Dermis blood vessel endothelial cell (primary cell): ENCODE results near the gene CSH1. TPM values are rescaled to one million over a fixed set of nuclear protein-coding genes. Genes with fewer than 3 reads are reported as not detected.
"Not testable (repeated sequence)": the region's sequence is repeated elsewhere in the genome, so short reads cannot be mapped to it uniquely, and the experiment has no call there.

Experiments used
- DNase-seq: peaks from one replicate; pipeline ENCODE4 v3.0.0; 2010
- total RNA-seq: library from RNA; depleted of rRNA; stranded (reverse); fragments of >200 nt; gene quantifications from 2 replicates; pipeline ENCODE4 v1.2.3, GENCODE V29; 2014

CSH1 gene
- total RNA-seq, 1 donor from 2014 or later = not detected

- not testable (repeated sequence) for DNase-seq
Observed at GRCh38 chr17:63898899-63899798, 2.8 kb upstream of the CSH1 start.

GRCh38 chr17:63894821-63895220 is 1.6 kb downstream of the CSH1 start:
- not testable (repeated sequence) for DNase-seq

- not testable (repeated sequence) for DNase-seq
Observed at GRCh38 chr17:63894021-63894420, 2.4 kb downstream of the CSH1 start.

- not testable (repeated sequence) for DNase-seq
Observed at GRCh38 chr17:63892316-63893037, 3.9 kb downstream of the CSH1 start.

GRCh38 chr17:63889026-63889848 is 7.1 kb downstream of the CSH1 start:
- DNase-seq = peak; percentile 55

GRCh38 chr17:63885119-63885518 is 11.3 kb downstream of the CSH1 start:
- not testable (repeated sequence) for DNase-seq

GRCh38 chr17:63882626-63883126 is 13.7 kb downstream of the CSH1 start:
- DNase-seq = not testable (repeated sequence)

- DNase-seq = peak; percentile 70
Observed at GRCh38 chr17:63881935-63882601, 14.3 kb downstream of the CSH1 start, which contains the start of gene GH2. GH2 (minus strand) TSS chr17:63881944; CDS start chr17:63881801, 143 bp downstream.

GRCh38 chr17:63881337-63881736 is 15.0 kb downstream of the CSH1 start:
- DNase-seq = not testable (repeated sequence)

- no peak for DNase-seq
Observed at GRCh38 chr17:63880706-63881105, 15.7 kb downstream of the CSH1 start.

GRCh38 chr17:63878413-63878812 is 18.0 kb downstream of the CSH1 start:
- not testable (repeated sequence) for DNase-seq

GRCh38 chr17:63874693-63875092 is 21.7 kb downstream of the CSH1 start:
- not testable (repeated sequence) for DNase-seq

GRCh38 chr17:63874061-63874626 is 22.2 kb downstream of the CSH1 start:
- not testable (repeated sequence) for DNase-seq

- DNase-seq = not testable (repeated sequence)
Observed at GRCh38 chr17:63873577-63873976, 22.8 kb downstream of the CSH1 start, which contains the start of gene CSH2. CSH2 (minus strand) TSS chr17:63873677; CDS start chr17:63873614, 63 bp downstream.

- DNase-seq = not testable (repeated sequence)
Observed at GRCh38 chr17:63871646-63872365, 24.6 kb downstream of the CSH1 start.

GRCh38 chr17:63870292-63870665 is 26.1 kb downstream of the CSH1 start:
- not testable (repeated sequence) for DNase-seq

- not testable (repeated sequence) for DNase-seq
Observed at GRCh38 chr17:63869491-63870291, 26.7 kb downstream of the CSH1 start.

- not testable (repeated sequence) for DNase-seq
Observed at GRCh38 chr17:63866625-63867024, 29.7 kb downstream of the CSH1 start.

- DNase-seq = no peak
Observed at GRCh38 chr17:63859257-63859656, 37.1 kb downstream of the CSH1 start.

GRCh38 chr17:63856425-63856824 is 39.9 kb downstream of the CSH1 start:
- not testable (repeated sequence) for DNase-seq
